Loucy (cell line): Measurements from ENCODE around the gene ITGB5.

ENCODE experiments used
- H2AFZ ChIP-seq: fragments of 200-600 bp; sonication (generic); 2 replicates; pipeline ENCODE4 v1.6.0; 2016; ENCODE audit warnings: antibody characterized with exemption, mild to moderate bottlenecking, low read length, moderate library complexity
- H3F3A ChIP-seq: fragments of 200-600 bp; 2 replicates; pipeline ENCODE4 v1.6.0; 2016; ENCODE audit warnings: antibody characterized with exemption, low read depth, mild to moderate bottlenecking
- H3K27me3 ChIP-seq: fragments of 200-600 bp; sonication (generic); 2 replicates; pipeline ENCODE4 v1.6.1; 2014; ENCODE audit warnings: low read length, mild to moderate bottlenecking; ENCODE audit not compliant: insufficient read depth, poor library complexity, severe bottlenecking
- H3K36me3 ChIP-seq: fragments of 200-600 bp; sonication (generic); 2 replicates; pipeline ENCODE4 v1.6.1; 2016; ENCODE audit warnings: low read length; ENCODE audit not compliant: insufficient read depth
- H3K4me1 ChIP-seq: fragments of 200-600 bp; sonication (generic); 2 replicates; pipeline ENCODE4 v1.5.1; 2014; ENCODE audit warnings: low read length, mild to moderate bottlenecking; ENCODE audit not compliant: insufficient read depth, poor library complexity, severe bottlenecking
- H3K4me2 ChIP-seq: fragments of 200-600 bp; sonication (generic); 2 replicates; pipeline ENCODE4 v1.6.0; 2014; ENCODE audit warnings: antibody characterized with exemption, low read length, low read depth, mild to moderate bottlenecking; ENCODE audit not compliant: poor library complexity, severe bottlenecking
- H3K4me3 ChIP-seq: fragments of 200-600 bp; sonication (generic); 2 replicates; pipeline ENCODE4 v1.5.1; 2014; ENCODE audit warnings: low read length, mild to moderate bottlenecking, mixed read lengths; ENCODE audit not compliant: poor library complexity, severe bottlenecking
- H3K79me2 ChIP-seq: fragments of 200-600 bp; sonication (generic); 2 replicates; pipeline ENCODE4 v1.6.1; 2014; ENCODE audit warnings: low read length; ENCODE audit not compliant: insufficient read depth
- H3K9ac ChIP-seq: fragments of 200-600 bp; sonication (generic); 2 replicates; pipeline ENCODE4 v1.6.0; 2014; ENCODE audit warnings: mild to moderate bottlenecking, low read depth, low read length, moderate library complexity; ENCODE audit not compliant: poor library complexity, severe bottlenecking
- H3K9me2 ChIP-seq: fragments of 200-600 bp; sonication (generic); replicated peaks from 2 replicates; pipeline ENCODE4 v1.6.1; 2016; ENCODE audit warnings: low read depth, low read length, mixed read lengths
- H3K9me3 ChIP-seq: fragments of 200-600 bp; sonication (generic); 2 replicates; pipeline ENCODE4 v1.6.1; 2014; ENCODE audit warnings: mild to moderate bottlenecking, antibody characterized with exemption, low read length, low read depth; ENCODE audit not compliant: insufficient read depth
- H4K20me1 ChIP-seq: fragments of 200-600 bp; sonication (generic); 2 replicates; pipeline ENCODE4 v1.6.0; 2014; ENCODE audit warnings: antibody characterized with exemption, low read length, mild to moderate bottlenecking; ENCODE audit not compliant: insufficient read depth, poor library complexity, severe bottlenecking
- CTCF ChIP-seq: fragments of 200-600 bp; sonication (generic); conservative IDR thresholded peaks from 2 replicates; pipeline ENCODE4 v1.5.1; 2014; ENCODE audit warnings: mild to moderate bottlenecking, antibody characterized with exemption, low read length
- EZH2phosphoT487 ChIP-seq: fragments of 200-600 bp; IDR thresholded peaks from 2 replicates; pipeline ENCODE4 v1.6.1; 2018; ENCODE audit warnings: antibody characterized with exemption, mild to moderate bottlenecking, moderate library complexity, borderline replicate concordance

Gene ITGB5

DNA sequence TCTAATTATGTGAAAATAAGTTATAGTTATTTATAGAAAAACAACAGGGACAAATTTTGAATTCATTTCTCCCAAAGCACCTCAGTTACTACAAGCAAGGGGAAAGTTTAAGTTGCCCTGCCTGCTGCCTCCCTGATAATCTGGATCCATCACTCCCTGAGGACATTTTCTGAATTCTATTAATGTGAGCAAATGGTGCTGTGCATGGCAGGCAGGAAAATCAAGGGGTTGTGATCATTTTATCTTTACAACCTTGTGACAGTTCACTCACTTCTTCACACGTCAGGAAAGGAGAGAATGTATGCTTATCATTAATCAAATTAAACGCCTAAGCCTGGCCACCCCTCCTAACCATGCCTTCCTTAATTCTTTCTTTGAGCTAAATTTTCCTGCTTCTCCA is 39.3 kb downstream of the ITGB5 start:
- H4K20me1 ChIP-seq: no peaks in the 10 kb centered on the region
- no peaks in the 10 kb centered on the region for H3F3A ChIP-seq
- no peaks in the 10 kb centered on the region for H3K9me2 ChIP-seq
- H3K4me3 ChIP-seq: no peak overlapping the region
- H3K9me3 ChIP-seq: no peaks in the 10 kb centered on the region
- H2AFZ ChIP-seq: no peak overlapping the region
- no peaks in the 10 kb centered on the region for H3K4me1 ChIP-seq
- no peaks in the 10 kb centered on the region for H3K79me2 ChIP-seq
- H3K36me3 ChIP-seq: no peaks in the 10 kb centered on the region
- H3K27me3 ChIP-seq: no peaks in the 10 kb centered on the region
- TF ChIP-seq EZH2phosphoT487 (no peak), CTCF (no peak)
- no peak overlapping the region for H3K9ac ChIP-seq
- no peak overlapping the region for H3K4me2 ChIP-seq

GRCh38 chr3:124847051-124847450 is 40.1 kb downstream of the ITGB5 start:
- H3K27me3 ChIP-seq: no peaks in the 10 kb centered on the region
- H3K4me2 ChIP-seq: no peak overlapping the region
- H3K9me3 ChIP-seq: no peaks in the 10 kb centered on the region
- H3K9ac ChIP-seq: no peak overlapping the region
- H4K20me1 ChIP-seq: no peaks in the 10 kb centered on the region
- H3K4me1 ChIP-seq: no peaks in the 10 kb centered on the region
- H2AFZ ChIP-seq: no peak overlapping the region
- no peak overlapping the region for H3K4me3 ChIP-seq
- no peaks in the 10 kb centered on the region for H3K36me3 ChIP-seq
- no peak for TF ChIP-seq EZH2phosphoT487
- no peak for TF ChIP-seq CTCF
- H3K9me2 ChIP-seq: no peaks in the 10 kb centered on the region
- H3K79me2 ChIP-seq: no peaks in the 10 kb centered on the region
- no peaks in the 10 kb centered on the region for H3F3A ChIP-seq

DNA sequence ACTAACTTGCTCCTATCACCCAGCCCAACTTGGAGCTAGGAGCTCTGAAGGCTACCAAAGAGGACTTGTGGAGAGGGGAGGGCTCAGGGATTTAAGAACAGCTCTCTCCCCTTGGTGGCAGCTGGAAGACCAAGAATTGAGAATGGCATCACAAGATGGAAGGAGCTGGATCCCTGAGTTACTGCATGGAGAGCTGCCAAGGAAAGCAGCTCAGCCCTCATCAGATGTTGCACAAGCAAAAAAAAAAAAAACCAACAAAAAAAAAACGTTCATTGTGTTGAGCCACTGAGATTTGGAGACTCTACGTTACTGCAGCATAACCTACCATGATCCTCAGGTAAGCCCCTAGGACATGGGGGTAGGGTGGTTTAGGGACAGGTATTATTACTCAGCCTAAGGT is 41.0 kb downstream of the ITGB5 start:
- Histone ChIP-seq H3K9me2 (no peaks in the 10 kb centered on the region), H4K20me1 (no peaks in the 10 kb centered on the region), H3K27me3 (no peaks in the 10 kb centered on the region), H3K4me3 (no peak overlapping the region), H3K36me3 (no peaks in the 10 kb centered on the region), H3K9ac (no peak overlapping the region), H3K9me3 (no peaks in the 10 kb centered on the region), H3K4me1 (no peaks in the 10 kb centered on the region), H3K4me2 (no peak overlapping the region), H2AFZ (no peak overlapping the region), H3K79me2 (no peaks in the 10 kb centered on the region), H3F3A (no peaks in the 10 kb centered on the region)
- TF ChIP-seq EZH2phosphoT487 (no peak), CTCF (no peak)
